ENCODE measurements around the gene HCRTR1.

DNA sequence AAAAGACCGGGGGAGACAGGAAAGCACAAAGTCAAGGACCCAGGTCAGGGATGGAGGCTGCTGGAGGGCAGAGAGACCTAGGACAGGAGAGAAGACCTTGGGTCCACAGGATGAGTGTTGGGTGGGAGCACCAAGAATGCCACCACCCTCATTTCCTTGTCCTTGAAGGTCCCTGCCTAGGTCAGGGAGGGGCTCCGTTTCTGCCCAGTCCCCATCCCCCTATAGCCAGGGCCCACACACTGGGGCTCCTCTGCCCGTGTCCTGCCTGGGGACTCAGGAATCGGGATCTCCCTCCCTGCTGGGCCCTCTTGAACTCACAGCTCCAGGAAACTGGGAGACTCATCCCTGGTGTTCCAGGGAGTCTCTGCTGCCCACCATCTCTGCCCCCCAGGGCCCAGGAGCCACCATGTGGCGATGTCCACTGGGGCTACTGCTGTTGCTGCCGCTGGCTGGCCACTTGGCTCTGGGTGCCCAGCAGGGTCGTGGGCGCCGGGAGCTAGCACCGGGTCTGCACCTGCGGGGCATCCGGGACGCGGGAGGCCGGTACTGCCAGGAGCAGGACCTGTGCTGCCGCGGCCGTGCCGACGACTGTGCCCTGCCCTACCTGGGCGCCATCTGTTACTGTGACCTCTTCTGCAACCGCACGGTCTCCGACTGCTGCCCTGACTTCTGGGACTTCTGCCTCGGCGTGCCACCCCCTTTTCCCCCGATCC lies 40.6 kb upstream of the HCRTR1 start:
- TF ChIP-seq, protein P1, sequence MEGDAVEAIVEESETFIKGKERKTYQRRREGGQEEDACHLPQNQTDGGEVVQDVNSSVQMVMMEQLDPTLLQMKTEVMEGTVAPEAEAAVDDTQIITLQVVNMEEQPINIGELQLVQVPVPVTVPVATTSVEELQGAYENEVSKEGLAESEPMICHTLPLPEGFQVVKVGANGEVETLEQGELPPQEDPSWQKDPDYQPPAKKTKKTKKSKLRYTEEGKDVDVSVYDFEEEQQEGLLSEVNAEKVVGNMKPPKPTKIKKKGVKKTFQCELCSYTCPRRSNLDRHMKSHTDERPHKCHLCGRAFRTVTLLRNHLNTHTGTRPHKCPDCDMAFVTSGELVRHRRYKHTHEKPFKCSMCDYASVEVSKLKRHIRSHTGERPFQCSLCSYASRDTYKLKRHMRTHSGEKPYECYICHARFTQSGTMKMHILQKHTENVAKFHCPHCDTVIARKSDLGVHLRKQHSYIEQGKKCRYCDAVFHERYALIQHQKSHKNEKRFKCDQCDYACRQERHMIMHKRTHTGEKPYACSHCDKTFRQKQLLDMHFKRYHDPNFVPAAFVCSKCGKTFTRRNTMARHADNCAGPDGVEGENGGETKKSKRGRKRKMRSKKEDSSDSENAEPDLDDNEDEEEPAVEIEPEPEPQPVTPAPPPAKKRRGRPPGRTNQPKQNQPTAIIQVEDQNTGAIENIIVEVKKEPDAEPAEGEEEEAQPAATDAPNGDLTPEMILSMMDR (IDR thresholded peaks at IDR 0.05 in 8 of 11, conservative IDR thresholded peaks at IDR 0.05 in 3 of 11): no peak
- TF ChIP-seq POLR2A (IDR thresholded peaks at IDR 0.05): no peak
- no peak for TF ChIP-seq POLR2AphosphoS5 (IDR thresholded peaks at IDR 0.05)

Data from spleen (tissue), 7 donors.